DOHH2 (cell line): ENCODE results near the gene TGFBR3L.

ENCODE experiments used
- EZH2phosphoT487 ChIP-seq: fragments of 200-600 bp; sonication (generic); IDR thresholded peaks from 2 replicates; pipeline ENCODE4 v1.6.1; 2017; ENCODE audit warnings: borderline replicate concordance, mild to moderate bottlenecking, antibody characterized with exemption, low read length, moderate library complexity, mixed read lengths
- TF ChIP-seq, protein P1 (sequence below): fragments of 200-600 bp; sonication (generic); IDR thresholded peaks from one replicate; pipeline ENCODE4 v1.5.1; 2014; ENCODE audit warnings: antibody characterized with exemption, mild to moderate bottlenecking, low read depth, low read length; ENCODE audit not compliant: poor library complexity, severe bottlenecking

- TF ChIP-seq, protein P1, sequence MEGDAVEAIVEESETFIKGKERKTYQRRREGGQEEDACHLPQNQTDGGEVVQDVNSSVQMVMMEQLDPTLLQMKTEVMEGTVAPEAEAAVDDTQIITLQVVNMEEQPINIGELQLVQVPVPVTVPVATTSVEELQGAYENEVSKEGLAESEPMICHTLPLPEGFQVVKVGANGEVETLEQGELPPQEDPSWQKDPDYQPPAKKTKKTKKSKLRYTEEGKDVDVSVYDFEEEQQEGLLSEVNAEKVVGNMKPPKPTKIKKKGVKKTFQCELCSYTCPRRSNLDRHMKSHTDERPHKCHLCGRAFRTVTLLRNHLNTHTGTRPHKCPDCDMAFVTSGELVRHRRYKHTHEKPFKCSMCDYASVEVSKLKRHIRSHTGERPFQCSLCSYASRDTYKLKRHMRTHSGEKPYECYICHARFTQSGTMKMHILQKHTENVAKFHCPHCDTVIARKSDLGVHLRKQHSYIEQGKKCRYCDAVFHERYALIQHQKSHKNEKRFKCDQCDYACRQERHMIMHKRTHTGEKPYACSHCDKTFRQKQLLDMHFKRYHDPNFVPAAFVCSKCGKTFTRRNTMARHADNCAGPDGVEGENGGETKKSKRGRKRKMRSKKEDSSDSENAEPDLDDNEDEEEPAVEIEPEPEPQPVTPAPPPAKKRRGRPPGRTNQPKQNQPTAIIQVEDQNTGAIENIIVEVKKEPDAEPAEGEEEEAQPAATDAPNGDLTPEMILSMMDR, result no peak
- TF ChIP-seq EZH2phosphoT487, result no peak
Measured at GRCh38 chr19:7953060-7953459, 38.4 kb downstream of the TGFBR3L start.
